ENCODE results near the gene HJURP.

HJURP gene

GRCh38 chr2:233811732-233812131, 42.6 kb downstream of the HJURP start:
- no peak for DNase-seq

- no peak for DNase-seq
These were observed 43.2 kb downstream of the HJURP start for GRCh38 chr2:233811087-233811486.

DNA sequence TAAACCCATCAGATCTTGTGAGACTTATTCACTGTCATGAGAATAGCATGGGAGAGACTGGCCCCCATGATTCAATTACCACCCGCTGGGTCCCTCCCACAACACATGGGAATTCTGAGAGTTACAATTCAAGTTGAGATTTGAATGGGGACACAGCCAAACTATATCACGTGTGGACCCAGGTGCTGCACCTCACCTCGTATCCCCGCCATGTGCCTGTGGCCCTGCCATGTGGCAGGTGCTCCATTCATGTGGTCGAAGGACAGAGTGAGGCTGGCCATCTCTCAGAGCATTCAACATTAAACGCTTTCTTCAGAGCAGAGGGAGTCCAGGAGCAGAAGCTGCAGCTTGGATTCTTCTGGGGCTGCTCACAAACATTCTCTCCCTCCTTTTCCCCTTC, 44.0 kb downstream of the HJURP start:
- no peak for DNase-seq

DNA sequence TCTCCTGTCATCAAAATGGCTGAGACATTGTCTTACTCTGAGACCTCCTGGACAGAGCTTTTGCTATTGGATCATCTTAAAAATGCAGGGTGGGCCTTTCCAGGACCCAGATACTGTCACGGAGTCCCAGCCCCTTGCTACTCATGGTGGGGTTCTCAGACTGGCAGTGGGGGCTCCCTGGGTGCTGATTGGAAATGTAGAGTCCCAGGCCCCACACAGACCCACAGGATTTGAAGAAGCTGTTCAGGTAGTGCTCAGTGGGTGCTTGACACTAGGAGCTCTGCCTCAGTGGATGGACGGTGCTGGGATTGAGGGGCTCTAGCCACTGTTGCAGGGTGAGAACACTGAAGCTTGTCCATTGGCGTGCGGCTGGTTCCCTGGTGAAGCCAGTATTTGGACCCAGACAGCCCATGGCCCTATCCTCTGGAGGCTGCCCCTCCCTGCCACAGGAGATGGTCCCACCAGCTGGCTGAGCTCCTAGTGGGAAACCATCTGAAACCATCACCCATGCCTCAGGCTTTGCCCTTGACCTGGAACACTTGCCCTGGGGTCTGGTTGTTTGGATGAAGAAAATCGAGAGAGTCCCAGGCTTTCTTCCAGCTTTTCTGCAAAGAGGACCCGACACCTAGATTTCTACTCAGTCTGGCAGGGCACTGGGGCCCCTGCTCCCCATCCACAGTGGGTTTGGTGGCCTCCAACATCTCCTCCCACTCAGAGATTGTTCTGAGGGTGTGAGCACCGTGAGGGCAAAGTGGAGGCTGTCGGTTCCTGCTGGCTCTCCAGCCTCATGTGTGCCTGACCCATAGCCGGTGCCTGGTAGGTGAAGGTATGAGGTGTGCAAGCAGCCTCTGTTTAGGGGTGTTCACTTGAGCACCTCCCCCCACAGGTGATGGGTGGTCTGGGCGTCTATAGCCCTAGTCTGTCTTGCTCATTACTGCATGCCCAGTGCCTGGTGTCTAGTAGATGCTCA, 46.1 kb downstream of the HJURP start:
- DNase-seq = no peak

- DNase-seq = no peak
These were observed 47.0 kb downstream of the HJURP start for GRCh38 chr2:233807215-233807865.

GRCh38 chr2:233803994-233804393, 50.3 kb downstream of the HJURP start:
- DNase-seq = no peak

- no peak for DNase-seq
These were observed 50.9 kb downstream of the HJURP start for GRCh38 chr2:233803292-233803911.

DNA sequence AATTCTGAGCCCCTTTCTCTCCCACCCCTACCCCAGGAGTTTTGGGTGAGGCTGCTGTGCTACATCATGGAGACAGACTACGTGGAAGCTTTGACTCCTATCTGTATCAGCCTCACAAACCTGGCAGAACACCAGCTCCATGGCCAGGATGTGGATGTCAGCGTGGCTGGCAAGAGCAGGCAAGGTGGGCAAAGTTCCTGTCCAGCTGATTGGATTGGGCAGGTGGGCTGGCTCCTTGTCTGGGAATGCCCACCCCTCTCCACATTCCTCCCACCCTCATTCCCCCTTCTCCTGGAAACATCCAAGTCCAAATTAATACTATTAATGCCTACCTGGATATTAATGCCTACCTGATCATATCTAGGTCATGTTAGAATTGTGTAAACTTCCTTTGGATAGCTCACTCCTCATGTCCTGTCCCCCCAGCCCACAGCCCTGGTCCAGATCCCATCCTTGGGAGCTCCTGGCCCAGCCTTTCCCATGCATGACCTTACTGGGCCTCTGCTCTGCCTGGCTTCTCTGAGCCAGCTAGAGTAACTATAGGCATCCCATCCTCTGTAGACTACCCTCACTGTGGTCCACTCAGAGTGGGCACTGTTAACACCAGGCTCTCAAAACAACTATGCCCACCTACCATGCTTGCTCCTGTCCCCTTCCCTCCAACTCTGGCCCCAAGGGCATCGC, 52.1 kb downstream of the HJURP start:
- DNase-seq = no peak

GRCh38 chr2:233801357-233802131, 52.8 kb downstream of the HJURP start:
- no peak for DNase-seq

DNA sequence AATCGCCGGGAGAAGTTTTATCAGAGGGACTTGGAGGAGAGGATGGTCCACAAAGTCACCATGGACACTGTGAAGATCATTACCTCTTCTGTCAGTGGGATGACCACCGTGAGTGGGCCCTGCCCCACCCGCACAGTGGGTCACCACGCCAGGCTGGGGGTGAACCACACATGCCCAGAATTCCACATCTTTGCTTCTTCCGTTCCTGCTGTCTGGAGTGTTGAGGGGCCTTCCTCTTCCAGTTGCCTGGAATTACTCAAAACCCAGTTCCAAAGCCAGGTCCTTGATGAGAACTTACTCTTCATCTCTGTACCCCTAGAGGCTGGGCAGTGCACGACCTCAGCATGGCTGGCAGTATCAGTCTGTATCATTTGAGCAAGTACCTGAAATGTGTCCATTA, 54.1 kb downstream of the HJURP start:
- no peak for DNase-seq

DNA sequence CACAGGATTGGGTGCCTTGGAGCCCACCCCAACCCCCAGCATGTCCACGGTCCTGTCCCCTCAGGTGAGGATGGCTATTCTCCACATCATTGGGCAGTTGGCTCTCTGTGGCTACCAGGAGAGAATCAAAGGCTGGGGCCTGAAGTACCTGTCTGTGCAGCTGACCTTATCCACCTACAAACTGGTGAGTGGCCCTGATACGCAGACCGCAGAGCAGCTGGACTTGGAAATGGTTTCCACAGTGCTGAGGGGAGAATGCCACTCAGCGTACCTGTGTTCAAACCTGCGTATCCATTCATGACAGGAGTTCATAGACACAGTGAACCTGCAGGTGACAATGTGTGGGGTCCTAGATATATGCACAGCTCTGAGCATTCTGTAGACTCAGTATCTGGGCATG, 54.6 kb downstream of the HJURP start:
- DNase-seq = no peak

GRCh38 chr2:233799087-233799665, 55.2 kb downstream of the HJURP start:
- no peak for DNase-seq

DNA sequence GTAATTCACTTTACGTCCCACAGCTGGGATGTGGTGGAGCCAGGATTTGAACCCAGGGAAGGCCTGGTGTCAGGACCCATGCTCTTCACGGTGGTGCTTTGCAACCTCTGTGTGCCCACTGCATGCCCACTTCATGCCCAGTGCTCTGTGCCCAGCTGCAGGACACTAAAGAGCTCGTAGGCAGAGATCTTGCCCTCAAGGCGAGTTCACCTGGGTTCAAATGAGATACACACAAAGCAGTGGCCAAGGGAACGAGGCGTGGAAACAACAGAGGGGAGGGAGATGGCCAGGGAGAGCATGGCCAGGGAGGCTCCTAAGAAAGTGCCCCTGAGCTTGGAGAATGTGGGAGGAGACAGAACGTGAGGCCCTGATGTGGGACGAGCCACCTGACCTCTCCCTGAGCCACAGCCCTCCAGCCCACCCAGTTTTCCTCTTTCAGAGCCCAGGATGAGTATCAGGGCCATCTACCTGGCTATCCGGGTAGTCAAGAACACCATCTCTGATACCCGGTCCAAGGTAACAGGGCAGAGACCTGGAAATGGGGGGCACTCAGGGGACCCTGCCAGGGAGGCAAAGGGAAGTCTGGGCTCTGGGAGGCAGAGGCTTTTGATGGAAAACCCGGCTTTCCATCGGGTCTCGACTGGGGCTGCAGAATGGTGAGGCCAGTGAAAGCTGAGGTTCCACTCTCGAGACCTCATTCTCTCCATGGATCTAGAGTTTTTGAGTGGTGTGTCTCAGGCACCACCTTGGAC, 55.8 kb downstream of the HJURP start:
- DNase-seq = no peak

- DNase-seq = no peak
These were observed 58.1 kb downstream of the HJURP start for GRCh38 chr2:233796254-233796653.

GRCh38 chr2:233795735-233796171, 58.6 kb downstream of the HJURP start:
- DNase-seq = no peak

DNA sequence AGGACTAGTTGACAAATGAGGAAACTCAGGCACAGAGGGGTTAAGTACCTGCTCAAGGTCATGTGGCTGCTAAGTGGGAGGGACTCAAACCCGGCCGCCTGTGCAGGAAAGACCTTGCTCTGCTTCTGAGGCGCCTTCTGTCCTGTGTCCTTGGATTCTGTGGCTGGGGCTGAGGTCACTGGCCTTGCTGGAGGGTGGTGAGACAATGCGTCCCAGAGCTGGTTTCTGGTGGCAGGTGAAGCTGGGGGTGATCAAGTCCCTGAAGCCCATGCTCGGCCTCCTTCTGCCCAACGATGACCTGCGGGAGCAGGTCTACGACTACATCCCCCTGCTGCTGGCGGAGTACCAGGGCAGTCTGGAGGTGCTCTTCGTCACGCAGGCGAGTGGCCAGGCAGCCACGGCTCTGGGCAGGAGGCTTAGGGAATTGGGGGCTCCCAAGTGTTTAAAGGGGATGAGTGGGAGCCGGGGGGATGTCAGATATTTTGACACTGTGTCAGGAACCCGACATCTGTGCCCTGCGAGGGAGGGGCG, 60.1 kb downstream of the HJURP start:
- DNase-seq = no peak

DNA sequence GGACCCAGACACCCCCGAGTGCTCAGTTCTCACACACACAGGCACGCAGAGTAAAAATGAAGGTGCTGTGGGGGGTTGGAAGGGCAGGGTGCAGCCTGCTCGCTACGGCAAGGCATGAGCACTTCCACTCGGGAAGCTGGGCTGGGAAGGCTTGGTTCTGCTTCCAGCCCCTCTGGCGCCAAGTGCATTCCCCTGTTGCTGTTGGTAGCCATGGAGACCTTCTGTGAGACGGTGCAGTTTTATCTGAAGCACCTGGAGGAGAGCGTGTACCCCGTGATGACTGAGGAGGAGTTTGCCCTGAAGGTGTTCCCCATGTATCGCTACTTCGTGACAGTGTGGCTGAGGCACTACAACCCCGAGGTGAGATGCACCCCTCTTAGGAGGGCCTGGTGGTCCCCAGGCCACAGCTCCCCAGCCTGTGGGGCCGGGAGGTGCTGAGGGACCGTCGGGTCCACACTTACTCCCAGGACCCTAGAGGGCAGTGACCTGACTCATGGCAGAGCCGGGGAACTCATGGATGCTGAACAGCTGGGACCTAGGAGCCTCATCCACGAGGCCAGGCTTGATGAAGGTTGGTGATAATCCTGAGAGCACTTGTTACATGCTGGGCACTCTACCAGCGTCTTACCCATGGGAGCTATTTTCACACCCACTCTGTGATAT, 60.7 kb downstream of the HJURP start:
- DNase-seq = no peak

DNA sequence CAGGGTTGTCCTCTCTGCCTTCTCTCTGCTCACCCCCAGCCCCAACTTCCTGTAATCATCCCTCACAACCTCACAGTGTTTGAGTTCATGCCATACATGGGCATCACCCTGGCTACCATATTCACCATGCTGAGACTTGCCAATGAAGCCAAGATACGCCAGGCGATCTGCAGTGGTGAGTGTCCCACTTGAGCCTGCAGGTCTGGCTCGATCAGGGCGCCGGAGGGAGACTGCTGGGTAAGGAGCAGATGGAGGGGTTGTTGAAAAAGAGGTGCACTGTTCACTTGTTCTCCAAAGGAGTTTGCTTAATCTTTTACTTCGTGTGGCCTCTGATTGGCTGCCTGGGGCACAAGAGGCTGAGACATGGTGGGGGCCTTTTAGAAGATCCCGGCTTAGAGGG, 61.6 kb downstream of the HJURP start:
- no peak for DNase-seq

GRCh38 chr2:233791883-233792329, 62.4 kb downstream of the HJURP start:
- no peak for DNase-seq

Data from stimulated activated CD4-positive, alpha-beta T cell treated with anti-CD3 and anti-CD28 coated beads, Interleukin-12 subunit alpha, Interleukin-12 subunit beta, amount 100 ng/mL, for 4 hours (primary cell).